ENCODE measurements around the gene NELFA.
"Not testable (repeated sequence)": the region's sequence is repeated elsewhere in the genome, so short reads cannot be mapped to it uniquely, and the experiment has no call there.

The NELFA gene

GRCh38 chr4:2036327-2036726 lies 27.6 kb upstream of the NELFA start:
- peaks cover 0 to 10% of the 10 kb centered on the region in 2 donors for H3K4me1 ChIP-seq (ENCODE audit: control insufficient read depth in 1 of 2, insufficient read depth in 2 of 2, low read length in 2 of 2)
- H3K27ac ChIP-seq (ENCODE audit: low read length): no peak overlapping the region
- no peaks in the 10 kb centered on the region for H3K9me3 ChIP-seq (ENCODE audit: control insufficient read depth in 1 of 2, low read length in 2 of 2)
- no peaks in the 10 kb centered on the region for H3K36me3 ChIP-seq (ENCODE audit: control insufficient read depth in 1 of 2, insufficient read depth in 2 of 2, low read length in 2 of 2)
- no peaks in the 10 kb centered on the region for H3K27me3 ChIP-seq (ENCODE audit: low read depth, low read length)
- H3K4me3 ChIP-seq (ENCODE audit: low read depth in 1 of 2, low read length in 2 of 2): peak overlapping the region in 1 of 2 donors; percentile 2

- not testable (repeated sequence) for H3K27ac ChIP-seq (ENCODE audit: low read length); H3K36me3 ChIP-seq (ENCODE audit: control insufficient read depth in 1 of 2, insufficient read depth in 2 of 2, low read length in 2 of 2); H3K9me3 ChIP-seq (ENCODE audit: control insufficient read depth in 1 of 2, low read length in 2 of 2); H3K27me3 ChIP-seq (ENCODE audit: low read depth, low read length); H3K4me3 ChIP-seq (ENCODE audit: low read depth in 1 of 2, low read length in 2 of 2); H3K4me1 ChIP-seq (ENCODE audit: control insufficient read depth in 1 of 2, insufficient read depth in 2 of 2, low read length in 2 of 2)
These were observed 22.4 kb upstream of the NELFA start for GRCh38 chr4:2031161-2031560.

GRCh38 chr4:2027120-2027519 lies 18.3 kb upstream of the NELFA start:
- H3K36me3 ChIP-seq (ENCODE audit: control insufficient read depth in 1 of 2, insufficient read depth in 2 of 2, low read length in 2 of 2); H3K9me3 ChIP-seq (ENCODE audit: control insufficient read depth in 1 of 2, low read length in 2 of 2); H3K4me1 ChIP-seq (ENCODE audit: control insufficient read depth in 1 of 2, insufficient read depth in 2 of 2, low read length in 2 of 2); H3K27ac ChIP-seq (ENCODE audit: low read length); H3K4me3 ChIP-seq (ENCODE audit: low read depth in 1 of 2, low read length in 2 of 2); H3K27me3 ChIP-seq (ENCODE audit: low read depth, low read length): not testable (repeated sequence)

GRCh38 chr4:2025817-2026216 lies 17.0 kb upstream of the NELFA start:
- H3K4me1 ChIP-seq (ENCODE audit: control insufficient read depth in 1 of 2, insufficient read depth in 2 of 2, low read length in 2 of 2): no peaks in the 10 kb centered on the region
- no peak overlapping the region for H3K4me3 ChIP-seq (ENCODE audit: low read depth in 1 of 2, low read length in 2 of 2)

GRCh38 chr4:2024683-2025082 lies 15.9 kb upstream of the NELFA start:
- Histone ChIP-seq H3K36me3 (ENCODE audit: control insufficient read depth in 1 of 2, insufficient read depth in 2 of 2, low read length in 2 of 2) (no peaks in the 10 kb centered on the region), H3K27ac (ENCODE audit: low read length) (no peak overlapping the region), H3K4me1 (ENCODE audit: control insufficient read depth in 1 of 2, insufficient read depth in 2 of 2, low read length in 2 of 2) (no peaks in the 10 kb centered on the region), H3K4me3 (ENCODE audit: low read depth in 1 of 2, low read length in 2 of 2) (no peak overlapping the region), H3K9me3 (ENCODE audit: control insufficient read depth in 1 of 2, low read length in 2 of 2) (no peaks in the 10 kb centered on the region), H3K27me3 (ENCODE audit: low read depth, low read length) (peaks cover 5% of the 10 kb centered on the region)

More at GRCh38 chr4:2025817-2026216, 17.0 kb upstream of the NELFA start:
- H3K36me3 ChIP-seq (ENCODE audit: control insufficient read depth in 1 of 2, insufficient read depth in 2 of 2, low read length in 2 of 2): no peaks in the 10 kb centered on the region
- H3K27ac ChIP-seq (ENCODE audit: low read length): no peak overlapping the region
- peaks cover 5% of the 10 kb centered on the region for H3K27me3 ChIP-seq (ENCODE audit: low read depth, low read length)
- no peaks in the 10 kb centered on the region for H3K9me3 ChIP-seq (ENCODE audit: control insufficient read depth in 1 of 2, low read length in 2 of 2)

GRCh38 chr4:2021358-2022018 lies 12.7 kb upstream of the NELFA start:
- not testable (repeated sequence) for H3K27me3 ChIP-seq (ENCODE audit: low read depth, low read length); H3K27ac ChIP-seq (ENCODE audit: low read length); H3K4me1 ChIP-seq (ENCODE audit: control insufficient read depth in 1 of 2, insufficient read depth in 2 of 2, low read length in 2 of 2); H3K9me3 ChIP-seq (ENCODE audit: control insufficient read depth in 1 of 2, low read length in 2 of 2); H3K36me3 ChIP-seq (ENCODE audit: control insufficient read depth in 1 of 2, insufficient read depth in 2 of 2, low read length in 2 of 2); H3K4me3 ChIP-seq (ENCODE audit: low read depth in 1 of 2, low read length in 2 of 2)

- Histone ChIP-seq H3K36me3 (ENCODE audit: control insufficient read depth in 1 of 2, insufficient read depth in 2 of 2, low read length in 2 of 2) (no peaks in the 10 kb centered on the region), H3K27ac (ENCODE audit: low read length) (no peak overlapping the region), H3K9me3 (ENCODE audit: control insufficient read depth in 1 of 2, low read length in 2 of 2) (no peaks in the 10 kb centered on the region), H3K27me3 (ENCODE audit: low read depth, low read length) (no peaks in the 10 kb centered on the region), H3K4me3 (ENCODE audit: low read depth in 1 of 2, low read length in 2 of 2) (no peak overlapping the region), H3K4me1 (ENCODE audit: control insufficient read depth in 1 of 2, insufficient read depth in 2 of 2, low read length in 2 of 2) (peaks cover 0 to under 1% of the 10 kb centered on the region in 2 donors)
These were observed 6.2 kb upstream of the NELFA start for GRCh38 chr4:2015008-2015407.

- peaks cover 0 to 15% of the 10 kb centered on the region in 2 donors for H3K4me1 ChIP-seq (ENCODE audit: control insufficient read depth in 1 of 2, insufficient read depth in 2 of 2, low read length in 2 of 2)
These were observed 2.8 kb upstream of the NELFA start for GRCh38 chr4:2011583-2011982.

GRCh38 chr4:2009651-2010233 lies 968 bp upstream of the NELFA start:
- Histone ChIP-seq H3K27me3 (ENCODE audit: low read depth, low read length) (no peaks in the 10 kb centered on the region), H3K36me3 (ENCODE audit: control insufficient read depth in 1 of 2, insufficient read depth in 2 of 2, low read length in 2 of 2) (peaks cover 0 to 5% of the 10 kb centered on the region in 2 donors), H3K4me1 (ENCODE audit: control insufficient read depth in 1 of 2, insufficient read depth in 2 of 2, low read length in 2 of 2) (peaks cover 0 to 15% of the 10 kb centered on the region in 2 donors), H3K9me3 (ENCODE audit: control insufficient read depth in 1 of 2, low read length in 2 of 2) (no peaks in the 10 kb centered on the region), H3K27ac (ENCODE audit: low read length) (peak overlapping the region; percentile 85), H3K4me3 (ENCODE audit: low read depth in 1 of 2, low read length in 2 of 2) (peak overlapping the region; percentile 72 to 94)

More at GRCh38 chr4:2011583-2011982, 2.8 kb upstream of the NELFA start:
- no peaks in the 10 kb centered on the region for H3K27me3 ChIP-seq (ENCODE audit: low read depth, low read length)
- no peak overlapping the region for H3K27ac ChIP-seq (ENCODE audit: low read length)
- H3K36me3 ChIP-seq (ENCODE audit: control insufficient read depth in 1 of 2, insufficient read depth in 2 of 2, low read length in 2 of 2): no peaks in the 10 kb centered on the region
- H3K9me3 ChIP-seq (ENCODE audit: control insufficient read depth in 1 of 2, low read length in 2 of 2): no peaks in the 10 kb centered on the region
- H3K4me3 ChIP-seq (ENCODE audit: low read depth in 1 of 2, low read length in 2 of 2): no peak overlapping the region

GRCh38 chr4:2008671-2008920 lies 178 bp downstream of the NELFA start:
- Histone ChIP-seq H3K4me3 (ENCODE audit: low read depth in 1 of 2, low read length in 2 of 2) (peak overlapping the region; percentile 72 to 94), H3K27ac (ENCODE audit: low read length) (peak overlapping the region; percentile 85), H3K36me3 (ENCODE audit: control insufficient read depth in 1 of 2, insufficient read depth in 2 of 2, low read length in 2 of 2) (peaks cover 0 to 5% of the 10 kb centered on the region in 2 donors), H3K9me3 (ENCODE audit: control insufficient read depth in 1 of 2, low read length in 2 of 2) (no peaks in the 10 kb centered on the region), H3K4me1 (ENCODE audit: control insufficient read depth in 1 of 2, insufficient read depth in 2 of 2, low read length in 2 of 2) (peaks cover 0 to 15% of the 10 kb centered on the region in 2 donors), H3K27me3 (ENCODE audit: low read depth, low read length) (no peaks in the 10 kb centered on the region)

- no peak overlapping the region for H3K27ac ChIP-seq (ENCODE audit: low read length)
- no peaks in the 10 kb centered on the region for H3K9me3 ChIP-seq (ENCODE audit: control insufficient read depth in 1 of 2, low read length in 2 of 2)
- H3K27me3 ChIP-seq (ENCODE audit: low read depth, low read length): no peaks in the 10 kb centered on the region
- peak overlapping the region; percentile 72 to 94 for H3K4me3 ChIP-seq (ENCODE audit: low read depth in 1 of 2, low read length in 2 of 2)
- H3K4me1 ChIP-seq (ENCODE audit: control insufficient read depth in 1 of 2, insufficient read depth in 2 of 2, low read length in 2 of 2): peaks cover 0 to 15% of the 10 kb centered on the region in 2 donors
- peaks cover 0 to 5% of the 10 kb centered on the region in 2 donors for H3K36me3 ChIP-seq (ENCODE audit: control insufficient read depth in 1 of 2, insufficient read depth in 2 of 2, low read length in 2 of 2)
These were observed 737 bp downstream of the NELFA start for GRCh38 chr4:2007804-2008670.
